HG02571 (cell line): ENCODE measurements around the gene PRM3.
A peak's percentile ranks its signal among the peaks of the same experiment; 100 is the strongest.

Experiments used
- ATAC-seq: cut with Tn5 transposase; IDR thresholded peaks from one replicate; pipeline ENCODE4 v1.9.1; 2021; ENCODE audit warnings: mild to moderate bottlenecking, moderate library complexity; ENCODE audit not compliant: unreplicated experiment

PRM3 gene

GRCh38 chr16:11259655-11260595, 13.5 kb downstream of the PRM3 start:
- ATAC-seq = no peak

- ATAC-seq = no peak
These were observed 14.6 kb downstream of the PRM3 start for GRCh38 chr16:11258553-11259492.

- ATAC-seq = no peak
These were observed 16.1 kb downstream of the PRM3 start for GRCh38 chr16:11257131-11257938.

GRCh38 chr16:11256661-11257130, 16.7 kb downstream of the PRM3 start:
- no peak for ATAC-seq

GRCh38 chr16:11255737-11256660, 17.4 kb downstream of the PRM3 start, which contains the start of gene SOCS1:
SOCS1 (minus strand) TSS chr16:11256204; CDS start chr16:11255478, 726 bp downstream.
- ATAC-seq = peak; percentile 48

- peak; percentile 0 for ATAC-seq
These were observed 18.3 kb downstream of the PRM3 start for GRCh38 chr16:11254913-11255736.

- ATAC-seq = no peak
These were observed 19.2 kb downstream of the PRM3 start for GRCh38 chr16:11253995-11254912.

- ATAC-seq = no peak
These were observed 20.1 kb downstream of the PRM3 start for GRCh38 chr16:11253009-11253994.

- ATAC-seq = no peak
These were observed 20.9 kb downstream of the PRM3 start for GRCh38 chr16:11252482-11252931.

GRCh38 chr16:11251525-11252481, 21.6 kb downstream of the PRM3 start:
- ATAC-seq = no peak

GRCh38 chr16:11250786-11251524, 22.5 kb downstream of the PRM3 start:
- ATAC-seq = no peak

GRCh38 chr16:11250091-11250785, 23.2 kb downstream of the PRM3 start:
- ATAC-seq = no peak

GRCh38 chr16:11249233-11250061, 24.0 kb downstream of the PRM3 start:
- no peak for ATAC-seq
